SK-N-SH (cell line): Measurements from ENCODE around the gene PALLD. TPM values are rescaled to one million over a fixed set of nuclear protein-coding genes. Genes with fewer than 3 reads are reported as not detected.

ENCODE experiments used
- CTCF ChIA-PET: fragments of 300-600, 350-600 bp; formaldehyde crosslinking; extraction: SDS; loops from one replicate; lab custom pipeline; 2021; lab: Yijun Ruan, JAX
- POLR2A ChIA-PET: fragments of 350-600 bp; sonication (Branson Sonifier 250); formaldehyde crosslinking; extraction: SDS; loops from one replicate; lab custom pipeline; 2020; ENCODE audit warnings: antibody characterized with exemption, inconsistent platforms; lab: Yijun Ruan, JAX
- DNase-seq: peaks from one replicate; pipeline ENCODE4 v3.0.0; 2012
- H2AFZ ChIP-seq: fragments of 200-600 bp; sonication (generic); 2 replicates; pipeline ENCODE4 v1.8.1; 2016; ENCODE audit warnings: antibody characterized with exemption, mild to moderate bottlenecking, low read depth
- H3F3A ChIP-seq: fragments of 200-600 bp; sonication (generic); replicated peaks from 2 replicates; pipeline ENCODE3; 2016; ENCODE audit warnings: antibody characterized with exemption, mild to moderate bottlenecking; ENCODE audit not compliant: insufficient read depth
- H3K27ac ChIP-seq, 2 experiments: fragments of 200-500 bp in 1 of 2; fragments of 200-600 bp in 1 of 2; sonication (Bioruptor generic) in 1 of 2; sonication (generic), shearing (Covaris generic) in 1 of 2; 2 replicates each; pipeline versions ENCODE4 v1.5.1 to v1.6.1; 2014 to 2016; ENCODE audit warnings: low read depth in 2 of 2, inconsistent platforms in 1 of 2, low read length in 1 of 2, mild to moderate bottlenecking in 1 of 2, mixed read lengths in 1 of 2
- H3K27me3 ChIP-seq: fragments of 200-600 bp; sonication (generic), shearing (Covaris generic); 2 replicates; pipeline ENCODE4 v1.6.1; 2016; ENCODE audit warnings: mixed run types; ENCODE audit not compliant: insufficient read depth
- H3K36me3 ChIP-seq, 2 experiments: fragments of 200-500 bp in 1 of 2; fragments of 200-600 bp in 1 of 2; sonication (Bioruptor generic) in 1 of 2; sonication (generic) in 1 of 2; replicated peaks in 1 of 2; 2 replicates each; pipeline versions ENCODE3 to v1.5.1; 2014 to 2016; ENCODE audit warnings: low read length in 1 of 2, mild to moderate bottlenecking in 1 of 2; ENCODE audit not compliant: insufficient read depth in 2 of 2, control insufficient read depth in 1 of 2
- H3K4me1 ChIP-seq, 2 experiments: fragments of 200-500 bp in 1 of 2; fragments of 200-600 bp in 1 of 2; sonication (Bioruptor generic) in 1 of 2; sonication (generic), shearing (Covaris generic) in 1 of 2; 2 replicates each; pipeline versions ENCODE4 v1.5.1 to v1.6.1; 2014 to 2016; ENCODE audit warnings: low read depth in 1 of 2, low read length in 1 of 2, mixed run types in 1 of 2; ENCODE audit not compliant: insufficient read depth in 2 of 2, control insufficient read depth in 1 of 2
- H3K4me2 ChIP-seq: fragments of 200-600 bp; sonication (generic), shearing (Covaris generic); 2 replicates; pipeline ENCODE4 v1.6.1; 2017; ENCODE audit warnings: mixed run types
- H3K4me3 ChIP-seq, 2 experiments: fragments of 200-500 bp in 1 of 2; fragments of 200-600 bp in 1 of 2; sonication (Bioruptor generic) in 1 of 2; sonication (generic), shearing (Covaris generic) in 1 of 2; 2 replicates each; pipeline versions ENCODE4 v1.5.1 to v1.8.1; 2014 to 2016; ENCODE audit warnings: low read depth in 2 of 2, inconsistent platforms in 1 of 2, low read length in 1 of 2, mild to moderate bottlenecking in 1 of 2, mixed read lengths in 1 of 2, moderate library complexity in 1 of 2
- H3K79me2 ChIP-seq: fragments of 200-600 bp; sonication (generic); 2 replicates; pipeline ENCODE4 v1.8.1; 2017; ENCODE audit warnings: mild to moderate bottlenecking; ENCODE audit not compliant: insufficient read depth
- H3K9ac ChIP-seq: fragments of 200-600 bp; sonication (generic); 2 replicates; pipeline ENCODE4 v1.6.1; 2017; ENCODE audit warnings: mixed run types
- H3K9me2 ChIP-seq: fragments of 200-600 bp; sonication (generic); 2 replicates; pipeline ENCODE4 v1.6.1; 2017; ENCODE audit warnings: mixed run types
- H3K9me3 ChIP-seq: fragments of 200-600 bp; sonication (generic); 2 replicates; pipeline ENCODE4 v1.6.1; 2017; ENCODE audit warnings: mixed run types, mild to moderate bottlenecking, moderate library complexity
- H4K20me1 ChIP-seq: fragments of 200-600 bp; sonication (generic); 2 replicates; pipeline ENCODE4 v1.6.1; 2017; ENCODE audit warnings: mild to moderate bottlenecking, mixed run types; ENCODE audit not compliant: insufficient read depth
- FOSL2 ChIP-seq: IDR thresholded peaks from 2 replicates; pipeline ENCODE4 v1.4.0; 2012; ENCODE audit warnings: low read depth, mild to moderate bottlenecking, moderate library complexity, borderline replicate concordance
- FOXM1 ChIP-seq: IDR thresholded peaks from 2 replicates; pipeline ENCODE4 v1.4.0; 2012; ENCODE audit warnings: low read depth, mild to moderate bottlenecking
- GABPA ChIP-seq: IDR thresholded peaks from 2 replicates; pipeline ENCODE4 v1.4.0; 2012; ENCODE audit warnings: low read depth, mild to moderate bottlenecking
- GATA2 ChIP-seq: sonication (generic); formaldehyde crosslinking; IDR thresholded peaks from 2 replicates; pipeline ENCODE4 v1.5.0; 2020; ENCODE audit warnings: mild to moderate bottlenecking, missing genetic modification reagents
- JUND ChIP-seq: IDR thresholded peaks from 2 replicates; pipeline ENCODE4 v1.4.0; 2012
- POLR2AphosphoS5 ChIP-seq: IDR thresholded peaks from 2 replicates; pipeline ENCODE4 v1.6.1; 2012; ENCODE audit warnings: low read depth, low read length
- RAD21 ChIP-seq: IDR thresholded peaks from 2 replicates; pipeline ENCODE4 v1.6.1; 2012; ENCODE audit warnings: mild to moderate bottlenecking, low read length
- RCOR1 ChIP-seq: fragments of 150-350 bp; IDR thresholded peaks from 2 replicates; pipeline ENCODE4 v1.6.1; 2017; ENCODE audit warnings: antibody characterized with exemption, low read length
- SIN3A ChIP-seq: IDR thresholded peaks from 2 replicates; pipeline ENCODE4 v1.6.1; 2012; ENCODE audit warnings: low read depth, mild to moderate bottlenecking, low read length, moderate library complexity, borderline replicate concordance
- TAF1 ChIP-seq: IDR thresholded peaks from 2 replicates; pipeline ENCODE4 v1.6.1; 2012; ENCODE audit warnings: low read depth, mild to moderate bottlenecking, low read length, moderate library complexity, borderline replicate concordance
- TEAD4 ChIP-seq: IDR thresholded peaks from 2 replicates; pipeline ENCODE4 v1.4.0; 2012; ENCODE audit warnings: mild to moderate bottlenecking, borderline replicate concordance; ENCODE audit not compliant: insufficient read depth
- USF2 ChIP-seq: fragments of 150-350 bp; IDR thresholded peaks from 2 replicates; pipeline ENCODE4 v1.6.1; 2017; ENCODE audit warnings: antibody characterized with exemption, low read length, low read depth, borderline replicate concordance
- WGBS: methylation state at CpG from one replicate; pipeline ENCODE4 v1.1.6; 2017; ENCODE audit warnings: low lambda C conversion rate; 5-methylcytosine and 5-hydroxymethylcytosine counted together
- polyA plus RNA-seq, 3 experiments: library from polyadenylated mRNA; depleted of rRNA; stranded (reverse); fragments of >200 nt; gene quantifications; 2 replicates each; pipeline ENCODE4 v1.2.3, GENCODE V29; 2012
- TF ChIP-seq, protein P1 (sequence below): IDR thresholded peaks from 2 replicates; pipeline ENCODE4 v1.6.1; 2012; ENCODE audit warnings: mild to moderate bottlenecking, low read depth, low read length, moderate library complexity
- TF ChIP-seq, protein P2 (sequence below): IDR thresholded peaks from 2 replicates; pipeline ENCODE4 v1.4.0; 2012; ENCODE audit warnings: low read depth, borderline replicate concordance

The PALLD gene
- polyA plus RNA-seq, 1 of the 3 experiments (the other 2 are of a cell fraction), result 33.0 TPM

GRCh38 chr4:168656946-168657473, 160.2 kb downstream of the PALLD start:
- no peaks in the 10 kb centered on the region for H3K79me2 ChIP-seq
- CTCF ChIA-PET, result interaction anchor here (1.4 kb wide), 1 partner anchor 40 kb away, joined by 3 read pairs; no protein-coding TSS in a partner anchor
- peaks cover under 1 to 25% of the 10 kb centered on the region in 2 experiments; a peak in 3 of 4 replicates for H3K4me1 ChIP-seq
- H3K27ac ChIP-seq, result no peak overlapping the region
- H2AFZ ChIP-seq, result no peak overlapping the region
- no peak overlapping the region for H3K9ac ChIP-seq
- TF ChIP-seq JUND (no peak), TEAD4 (no peak), GABPA (no peak), TAF1 (no peak), GATA2 (CRISPR knock-in tag) (no peak), SIN3A (no peak), FOSL2 (no peak), RAD21 (no peak), FOXM1 (no peak), USF2 (no peak), RCOR1 (no peak), POLR2AphosphoS5 (no peak)
- TF ChIP-seq, protein P1, sequence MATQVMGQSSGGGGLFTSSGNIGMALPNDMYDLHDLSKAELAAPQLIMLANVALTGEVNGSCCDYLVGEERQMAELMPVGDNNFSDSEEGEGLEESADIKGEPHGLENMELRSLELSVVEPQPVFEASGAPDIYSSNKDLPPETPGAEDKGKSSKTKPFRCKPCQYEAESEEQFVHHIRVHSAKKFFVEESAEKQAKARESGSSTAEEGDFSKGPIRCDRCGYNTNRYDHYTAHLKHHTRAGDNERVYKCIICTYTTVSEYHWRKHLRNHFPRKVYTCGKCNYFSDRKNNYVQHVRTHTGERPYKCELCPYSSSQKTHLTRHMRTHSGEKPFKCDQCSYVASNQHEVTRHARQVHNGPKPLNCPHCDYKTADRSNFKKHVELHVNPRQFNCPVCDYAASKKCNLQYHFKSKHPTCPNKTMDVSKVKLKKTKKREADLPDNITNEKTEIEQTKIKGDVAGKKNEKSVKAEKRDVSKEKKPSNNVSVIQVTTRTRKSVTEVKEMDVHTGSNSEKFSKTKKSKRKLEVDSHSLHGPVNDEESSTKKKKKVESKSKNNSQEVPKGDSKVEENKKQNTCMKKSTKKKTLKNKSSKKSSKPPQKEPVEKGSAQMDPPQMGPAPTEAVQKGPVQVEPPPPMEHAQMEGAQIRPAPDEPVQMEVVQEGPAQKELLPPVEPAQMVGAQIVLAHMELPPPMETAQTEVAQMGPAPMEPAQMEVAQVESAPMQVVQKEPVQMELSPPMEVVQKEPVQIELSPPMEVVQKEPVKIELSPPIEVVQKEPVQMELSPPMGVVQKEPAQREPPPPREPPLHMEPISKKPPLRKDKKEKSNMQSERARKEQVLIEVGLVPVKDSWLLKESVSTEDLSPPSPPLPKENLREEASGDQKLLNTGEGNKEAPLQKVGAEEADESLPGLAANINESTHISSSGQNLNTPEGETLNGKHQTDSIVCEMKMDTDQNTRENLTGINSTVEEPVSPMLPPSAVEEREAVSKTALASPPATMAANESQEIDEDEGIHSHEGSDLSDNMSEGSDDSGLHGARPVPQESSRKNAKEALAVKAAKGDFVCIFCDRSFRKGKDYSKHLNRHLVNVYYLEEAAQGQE, result no peak
- TF ChIP-seq, protein P2, sequence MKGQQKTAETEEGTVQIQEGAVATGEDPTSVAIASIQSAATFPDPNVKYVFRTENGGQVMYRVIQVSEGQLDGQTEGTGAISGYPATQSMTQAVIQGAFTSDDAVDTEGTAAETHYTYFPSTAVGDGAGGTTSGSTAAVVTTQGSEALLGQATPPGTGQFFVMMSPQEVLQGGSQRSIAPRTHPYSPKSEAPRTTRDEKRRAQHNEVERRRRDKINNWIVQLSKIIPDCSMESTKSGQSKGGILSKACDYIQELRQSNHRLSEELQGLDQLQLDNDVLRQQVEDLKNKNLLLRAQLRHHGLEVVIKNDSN, result no peak
- no peaks in the 10 kb centered on the region for H3K36me3 ChIP-seq
- no peak for DNase-seq
- H4K20me1 ChIP-seq, result no peaks in the 10 kb centered on the region
- H3K27me3 ChIP-seq, result no peaks in the 10 kb centered on the region
- peaks cover 8% of the 10 kb centered on the region for H3F3A ChIP-seq
- no peak overlapping the region for H3K4me3 ChIP-seq
- H3K4me2 ChIP-seq, result no peak overlapping the region
- no peaks in the 10 kb centered on the region for H3K9me2 ChIP-seq
- 96% methylated on average over 3 of the region's 3 CpGs for WGBS
- H3K9me3 ChIP-seq, result no peaks in the 10 kb centered on the region
- POLR2A ChIA-PET, result no interaction called here
